Heart left ventricle (tissue), 16 donors: ENCODE measurements around the gene RAB10. TPM values are rescaled to one million over a fixed set of nuclear protein-coding genes. Genes with fewer than 3 reads are reported as not detected.

ENCODE experiments used
- ATAC-seq, 4 donors: fragments of 200-7000 bp; cut with Tn5 transposase; one replicate each; pipeline ENCODE4 v1.9.1; 2020 to 2022; ENCODE audit warnings: moderate library complexity in 4 of 4, mild to moderate bottlenecking in 3 of 4, moderate number of reproducible peaks in 1 of 4
- DNase-seq, 5 donors: peaks; one replicate each; pipeline ENCODE4 v3.0.0-alpha.2; 2020
- H3K27ac ChIP-seq, 12 donors: fragments of 200-600 bp; sonication (generic) in 4 of 12; one replicate each; pipeline versions ENCODE4 v1.5.0 to v1.8.0; 2016 to 2022; ENCODE audit warnings: mild to moderate bottlenecking in 2 of 12
- H3K27me3 ChIP-seq, 9 donors: fragments of 200-600 bp; sonication (generic) in 2 of 9; one replicate each; pipeline versions ENCODE4 v1.5.1 to v1.8.0; 2016 to 2022; ENCODE audit warnings: mild to moderate bottlenecking in 3 of 9
- H3K36me3 ChIP-seq, 9 donors: fragments of 200-600 bp; sonication (generic) in 2 of 9; one replicate each; pipeline versions ENCODE4 v1.5.0 to v1.8.0; 2018 to 2022; ENCODE audit warnings: mild to moderate bottlenecking in 2 of 9
- H3K4me1 ChIP-seq, 12 donors: fragments of 200-600 bp; sonication (generic) in 4 of 12; one replicate each; pipeline versions ENCODE4 v1.5.0 to v1.8.0; 2016 to 2022; ENCODE audit warnings: mild to moderate bottlenecking in 3 of 12
- H3K4me3 ChIP-seq, 12 donors: fragments of 200-600 bp; sonication (generic) in 4 of 12; one replicate each; pipeline versions ENCODE4 v1.5.0 to v1.8.0; 2017 to 2022; ENCODE audit warnings: mild to moderate bottlenecking in 9 of 12, moderate library complexity in 4 of 12
- H3K9me3 ChIP-seq, 12 donors: fragments of 200-600 bp; sonication (generic) in 4 of 12; one replicate each; pipeline versions ENCODE4 v1.5.0 to v1.8.0; 2016 to 2022; ENCODE audit warnings: mild to moderate bottlenecking in 1 of 12
- CTCF ChIP-seq, 12 donors: fragments of 200-600 bp; sonication (generic) in 4 of 12; IDR thresholded peaks; one replicate each; pipeline versions ENCODE4 v1.5.0 to v1.8.0; 2018 to 2022; ENCODE audit warnings: antibody characterized with exemption in 12 of 12, mild to moderate bottlenecking in 5 of 12
- POLR2A ChIP-seq, 2 donors: fragments of 450-650 bp; IDR thresholded peaks; one replicate each; pipeline ENCODE4 v1.6.1; 2017; ENCODE audit warnings: antibody characterized with exemption in 2 of 2, mild to moderate bottlenecking in 2 of 2, moderate library complexity in 2 of 2
- WGBS, 4 donors: extraction: QIAGEN DNeasy Blood & Tissue Kit in 2 of 4; methylation state at CpG; one replicate each; pipeline versions ENCODE4 v1.1.5 to v1.1.7; 2013 to 2018; 5-methylcytosine and 5-hydroxymethylcytosine counted together
- intact Hi-C, 10 donors: fragments of 100-400 bp; cut with DNase I; formaldehyde crosslinking; loops; one replicate each; pipeline versions ENCODE4 v1.11.1 to v1.14.2; 2022
- polyA plus RNA-seq, 2 donors: library from polyadenylated mRNA; stranded (reverse); fragments of 200-250 nt; gene quantifications; one replicate each; pipeline ENCODE4 v1.2.3, GENCODE V29; 2013
- total RNA-seq, 9 donors: library from RNA; depleted of rRNA in 2 of 9; stranded (reverse); fragments of >200 nt in 2 of 9; fragmentation: NEBNext Ultra II Directional in 3 of 9; extraction: Animal tissue kit (Norgen Biotek cat#: 25700) in 3 of 9; gene quantifications; one replicate each; pipeline versions ENCODE4 v1.1.0 to v1.2.4, GENCODE V29; 2016 to 2023
- donor health status: ischemic (EF 13 %, LVEDD 7.1; RV severe dilation, severe dysfunction).
- donor health status: healthy with polysubstance abuse.
- donor health status: DM: no; HTN: yes; CAD: no.
- donor health status: DM: no; HTN: no; CAD: no.
- donor health status: ischemic (EF 25% LVEDD 6.9; RV normal size, moderate dysfunction).
- donor health status: ischemic (EF 25% LVEDD 5.7; RV mildly dilated, moderate dysfunction).
- donor health status: healthy.
- donor health status: DM: yes; HTN: yes; CAD: no.
- donor health status: ischemic (EF 35%, LVEDD 5.7; RV mildly dilated, moderate dysfunction).
- donor health status: nonischemic (EF 11% LVEDD 7.7; RV severe dilation, severe dysfunction).
- donor health status: DM: yes; HTN: yes; CAD: no.
- donor health status: PGD.
- donor health status: ischemic (EF 29% LVEDD 5.4; RV normal size, mild dysfunction).
- donor health status: nonischemic (EF 23%, LVEDD 6.1; RV moderate dilation, normal function).

The RAB10 gene
- total and polyA plus RNA-seq, 11 donors = 33.1 to 121 (median 97.4) TPM

GRCh38 chr2:26068602-26069298 lies 34.9 kb downstream of the RAB10 start:
- intact Hi-C loops = no loop called here
- ATAC-seq = peak in 3 of 4 donors; percentile 60 to 72 (median 64)
- peaks cover 0 to 95% (median 23%) of the 10 kb centered on the region in 12 donors for H3K4me1 ChIP-seq

GRCh38 chr2:26070730-26071129 lies 36.8 kb downstream of the RAB10 start:
- no peak for TF ChIP-seq CTCF (IDR thresholded peaks at IDR 0.05)
- no peak for TF ChIP-seq POLR2A (IDR thresholded peaks at IDR 0.05)
- Histone ChIP-seq H3K9me3 (no peaks in the 10 kb centered on the region), H3K4me1 (peaks cover 0 to 90% (median 27%) of the 10 kb centered on the region in 12 donors), H3K27ac (no peak overlapping the region), H3K4me3 (no peak overlapping the region), H3K27me3 (no peaks in the 10 kb centered on the region), H3K36me3 (peaks cover 0 to 7% (median 0%) of the 10 kb centered on the region in 9 donors)
- no peak for DNase-seq
- intact Hi-C loops = loop anchor here in 1 of 10 donors (10.0 kb wide), 1 partner anchor 76 kb away; no protein-coding TSS in a partner anchor
- ATAC-seq = no peak

More at GRCh38 chr2:26068602-26069298, 34.9 kb downstream of the RAB10 start:
- Histone ChIP-seq H3K27me3 (no peaks in the 10 kb centered on the region), H3K9me3 (no peaks in the 10 kb centered on the region), H3K27ac (peak overlapping the region in 1 of 12 donors; percentile 78), H3K36me3 (peaks cover 0 to 7% (median 0%) of the 10 kb centered on the region in 9 donors), H3K4me3 (no peak overlapping the region)
- 19 to 33% (median 22%) methylated on average over 4 of the region's 4 CpGs for WGBS, 4 donors
- TF ChIP-seq POLR2A (IDR thresholded peaks at IDR 0.05) (no peak), CTCF (IDR thresholded peaks at IDR 0.05) (no peak)
- DNase-seq = no peak

DNA sequence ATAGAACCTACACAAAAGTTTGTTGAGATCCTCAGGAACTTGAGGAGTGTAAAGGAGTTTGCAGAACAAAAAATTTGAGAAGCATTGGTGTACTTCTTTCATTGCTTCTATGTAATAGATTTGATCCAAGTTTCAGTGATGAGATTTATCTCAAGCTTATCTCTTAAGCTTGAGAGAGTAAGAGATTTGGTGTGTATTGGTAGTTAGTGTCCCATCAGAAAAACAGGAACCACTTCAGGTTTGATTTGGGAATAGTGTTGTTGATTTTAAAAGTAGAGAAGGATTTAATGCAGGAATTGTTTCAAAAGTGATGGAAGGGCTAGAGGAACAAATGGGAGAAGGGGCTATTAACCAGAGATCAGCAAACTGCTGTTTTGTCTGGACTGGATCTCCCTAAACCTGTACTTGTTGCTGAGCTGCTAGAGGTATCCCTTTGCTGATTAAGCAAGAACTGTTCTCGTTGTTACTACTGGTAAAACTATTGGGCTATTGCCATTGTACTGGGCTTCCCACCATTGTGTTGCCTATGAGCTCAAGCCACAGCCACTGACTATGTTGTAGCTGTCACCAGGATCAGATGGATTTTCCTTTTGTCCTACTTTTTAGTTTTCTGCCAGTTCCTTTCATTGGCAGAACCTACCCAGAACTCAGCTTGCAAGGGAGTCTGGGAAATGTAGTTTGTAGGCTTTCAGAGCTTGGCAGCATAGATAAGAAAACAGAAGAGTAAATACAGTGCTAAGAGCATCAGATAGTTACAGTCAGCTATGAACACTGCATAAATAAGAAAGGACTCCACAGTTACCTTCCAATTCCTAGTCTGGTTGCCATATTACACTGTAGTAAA lies 39.3 kb downstream of the RAB10 start:
- WGBS, 4 donors = 30 to 63% (median 33%) methylated on average over 1 of the region's 1 CpG
- peaks cover 0 to 69% (median 23%) of the 10 kb centered on the region in 12 donors for H3K4me1 ChIP-seq
- ATAC-seq = peak in 3 of 4 donors; percentile 18 to 48 (median 36)

More for the DNA sequence above, 39.3 kb downstream of the RAB10 start:
- TF ChIP-seq POLR2A (IDR thresholded peaks at IDR 0.05) = no peak
- no peak for TF ChIP-seq CTCF (IDR thresholded peaks at IDR 0.05)
- intact Hi-C loops = loop anchor here in 1 of 10 donors (10.0 kb wide), 1 partner anchor 78 kb away; no protein-coding TSS in a partner anchor
- H3K9me3 ChIP-seq = no peaks in the 10 kb centered on the region
- no peak overlapping the region for H3K27ac ChIP-seq
- H3K4me3 ChIP-seq = no peak overlapping the region
- H3K27me3 ChIP-seq = no peaks in the 10 kb centered on the region
- H3K36me3 ChIP-seq = no peaks in the 10 kb centered on the region
- no peak for DNase-seq
